ENCODE data around the gene RBM4. TPM values are rescaled to one million over a fixed set of nuclear protein-coding genes. Genes with fewer than 3 reads are reported as not detected.

The RBM4 gene
- total and polyA plus RNA-seq, 2 of the 4 experiments (the other 2 are of a cell fraction): 165 to 198 TPM

- no peak for DNase-seq
- H3K23ac ChIP-seq (ENCODE audit: low read depth, low read length): peak overlapping the region; percentile 89; the same call in 1 of the 2 replicates
- H3K14ac ChIP-seq (replicated peaks; ENCODE audit: low read depth, low read length): no peak overlapping the region
- CTCF ChIA-PET: interaction anchor here (0.6 to 1.6 kb wide), 4 partner anchors 14 to 563 kb away, joined by 3 to 5 read pairs (median 3); partner anchors contain the start of genes CCDC87, CCS and RBM14
- no peak overlapping the region for H3K9ac ChIP-seq (ENCODE audit: low read depth, low read length)
- no peak overlapping the region for H3K27ac ChIP-seq (ENCODE audit: insufficient read depth, low read length)
- H3K9me1 ChIP-seq (ENCODE audit: insufficient read depth, low read length): peaks cover 11% of the 10 kb centered on the region; the same call in 1 of the 2 replicates
- intact Hi-C loops (cut with micrococcal nuclease): no loop called here
- peaks cover 73% of the 10 kb centered on the region for H4K20me1 ChIP-seq (ENCODE audit: insufficient read depth, low read length)
- no peak overlapping the region for H3K18ac ChIP-seq (ENCODE audit: low read depth, low read length)
- POLR2A ChIA-PET (ENCODE audit: unreplicated experiment): no interaction called here
- H2BK5ac ChIP-seq (ENCODE audit: low read depth, low read length, poor library complexity, severe bottlenecking): peak overlapping the region; percentile 49
- dilution Hi-C loops (cut with HindIII; ENCODE audit: low sequenced_read_pairs, unreplicated experiment): no loop called here
- no TSS peak for BruUV-seq (replicated peaks)
- no peak overlapping the region for H2BK15ac ChIP-seq (ENCODE audit: low read depth, low read length)
- peaks cover 15% of the 10 kb centered on the region for H3K4me1 ChIP-seq (ENCODE audit: control insufficient read depth, insufficient read depth, low read length)
- no peak overlapping the region for H2AK9ac ChIP-seq (replicated peaks; ENCODE audit: low read depth, low read length, poor library complexity)
- peaks cover 18% of the 10 kb centered on the region for H3K36me3 ChIP-seq (ENCODE audit: control insufficient read depth, insufficient read depth, low read length)
- H2BK120ac ChIP-seq (ENCODE audit: low read depth, low read length): no peak overlapping the region
- no peak overlapping the region for H4K5ac ChIP-seq (ENCODE audit: low read depth, low read length)
- no peaks in the 10 kb centered on the region for H3K9me3 ChIP-seq (ENCODE audit: control insufficient read depth, insufficient read depth, low read length)
- H2BK20ac ChIP-seq (ENCODE audit: low read depth, low read length): no peak overlapping the region
- no peak overlapping the region for H4K8ac ChIP-seq (ENCODE audit: low read depth in 2 of 2, low read length in 2 of 2)
- no peak overlapping the region for H2AK5ac ChIP-seq (ENCODE audit: low read depth, low read length)
- no peak overlapping the region for H3K4ac ChIP-seq (ENCODE audit: low read depth, low read length)
- peaks cover 11 to 76% of the 10 kb centered on the region in 2 experiments for H3K79me1 ChIP-seq (ENCODE audit: low read depth in 1 of 2, low read length in 2 of 2)
- no peak overlapping the region for H4K91ac ChIP-seq (ENCODE audit: insufficient read depth, low read depth, low read length)
- H3K4me2 ChIP-seq (ENCODE audit: low read depth, low read length): no peak overlapping the region
- TF ChIP-seq MAFK (IDR thresholded peaks at IDR 0.05; ENCODE audit: low read depth, low read length): no peak
- ATAC-seq (ENCODE audit: low read depth): no peak
- in situ Hi-C loops (cut with MboI; ENCODE audit: low sequenced_read_pairs): no loop called here
- H2AFZ ChIP-seq (replicated peaks; ENCODE audit: low read length, poor library complexity): no peak overlapping the region
- H3K27me3 ChIP-seq (ENCODE audit: control insufficient read depth, insufficient read depth, low read length): no peaks in the 10 kb centered on the region
- no peak overlapping the region for H3K4me3 ChIP-seq (ENCODE audit: insufficient read depth, low read depth, low read length)
- WGBS, 2 experiments (ENCODE audit: extremely low coverage in 2 of 2, insufficient read length in 1 of 2): no CpG with 5 or more reads among the region's 3 CpGs
- H3K56ac ChIP-seq (ENCODE audit: extremely low read depth, insufficient read depth, low read length): no peak overlapping the region
Measured at GRCh38 chr11:66636411-66636810, 2.1 kb upstream of the RBM4 start.
